Measurements from ENCODE around the gene KDM5C. TPM values are rescaled to one million over a fixed set of nuclear protein-coding genes. Genes with fewer than 3 reads are reported as not detected.
A peak's percentile ranks its signal among the peaks of the same experiment; 100 is the strongest.

KDM5C gene
- total and polyA plus RNA-seq, 9 of the 15 experiments (the other 6 are each of a cell fraction or from before 2014, with no cell fraction given) = 0.62 to 136 (median 52.4) TPM

- Histone ChIP-seq H4K20me1 (replicated peaks; ENCODE audit: control insufficient read depth, insufficient read depth, low read length) (no peaks in the 10 kb centered on the region; the same call in 1 of the 2 replicates), H3K4me3 (no peak overlapping the region), H3K9ac (ENCODE audit: insufficient read depth in 1 of 2, low read depth in 2 of 2, low read length in 2 of 2) (peak overlapping the region in 1 of 2 experiments; percentile 26; a peak in 2 of 4 replicates), H3K27ac (ENCODE audit: extremely low read depth, low read depth, low read length) (no peak overlapping the region), H3K9me3 (replicated peaks; ENCODE audit: control insufficient read depth, insufficient read depth, low read depth, low read length) (no peaks in the 10 kb centered on the region), H3K4me1 (replicated peaks in 1 of 2; ENCODE audit: control insufficient read depth in 2 of 2, insufficient read depth in 2 of 2, low read length in 2 of 2) (peaks cover 0 to 7% of the 10 kb centered on the region in 2 experiments; a peak in 1 of 5 replicates), H3K4me2 (ENCODE audit: insufficient read depth, low read length) (no peak overlapping the region), H3K27me3 (ENCODE audit: control insufficient read depth in 2 of 2, insufficient read depth in 2 of 2, low read length in 2 of 2) (no peaks in the 10 kb centered on the region), H2AFZ (ENCODE audit: low read depth, low read length) (no peak overlapping the region), H3K79me2 (ENCODE audit: control insufficient read depth, insufficient read depth, low read length) (no peaks in the 10 kb centered on the region), H3K9me1 (ENCODE audit: control insufficient read depth, insufficient read depth, low read length) (no peaks in the 10 kb centered on the region), H3K36me3 (ENCODE audit: control insufficient read depth, insufficient read depth, low read length) (peaks cover 35% of the 10 kb centered on the region; the same call in 2 of the 3 replicates)
- TF ChIP-seq CREB3L1 (IDR thresholded peaks at IDR 0.05; ENCODE audit: borderline replicate concordance, low read depth) = no peak
- TF ChIP-seq GTF3C2 (IDR thresholded peaks at IDR 0.05; ENCODE audit: borderline replicate concordance, extremely low read depth, insufficient read length) = no peak
- TF ChIP-seq ZBTB43 (CRISPR knock-in tag; IDR thresholded peaks at IDR 0.05) = no peak
- no peak for TF ChIP-seq SOX6 (IDR thresholded peaks at IDR 0.05)
- TF ChIP-seq POLR2AphosphoS5 (IDR thresholded peaks at IDR 0.05; ENCODE audit: control insufficient read depth, insufficient read depth, low read depth, low read length) = no peak
- peak; percentile 57 for TF ChIP-seq RBFOX2 (IDR thresholded peaks at IDR 0.05; ENCODE audit: low read depth, low read length)
- TF ChIP-seq AFF1 (IDR thresholded peaks at IDR 0.05; ENCODE audit: low read depth in 1 of 2, partially characterized antibody in 2 of 2) = no peak
- no peak for TF ChIP-seq CREM (IDR thresholded peaks at IDR 0.05; ENCODE audit: low read depth)
- TF ChIP-seq POLR2A (conservative IDR thresholded peaks at IDR 0.05) = no peak
- TF ChIP-seq ZFP30 (CRISPR knock-in tag; IDR thresholded peaks at IDR 0.05; ENCODE audit: borderline replicate concordance) = no peak
- TF ChIP-seq POLR2G (IDR thresholded peaks at IDR 0.05; ENCODE audit: low read depth, low read length) = peak; percentile 59
- BruUV-seq (replicated peaks) = no TSS peak
- ChIA-PET CTCF (ENCODE audit: low intra/inter-chr PET ratio) (no interaction called here), POLR2A (interaction anchor here (0.8 to 1.5 kb wide), 4 partner anchors 11 to 17 kb away, joined by 3 to 9 read pairs (median 4); partner anchors contain the start of gene KDM5C)
- FAIRE-seq = no peak
- intact Hi-C loops (cut with micrococcal nuclease) (no loop called here), in situ Hi-C loops (cut with MboI) (no loop called here)
- 77% methylated on average over 7 of the region's 20 CpGs for WGBS (ENCODE audit: insufficient coverage, low coverage, missing lambda C conversion rate)
- ATAC-seq = no peak
- DNase-seq (ENCODE audit: extremely low read depth in 1 of 4, low spot score in 3 of 4) = no peak
Observed at GRCh38 chrX:53236025-53236679, 11.1 kb upstream of the KDM5C start.
